Regular cardiac myocyte (primary cell): ENCODE data around the gene TMEM255A. TPM values are rescaled to one million over a fixed set of nuclear protein-coding genes. Genes with fewer than 3 reads are reported as not detected.

ENCODE experiments used
- total RNA-seq: library from RNA; depleted of rRNA; stranded (reverse); fragments of >200 nt; gene quantifications from 2 replicates; pipeline ENCODE4 v1.2.3, GENCODE V29; 2014

The TMEM255A gene
- total RNA-seq, result under 0.01 TPM in 1 of 2 replicates, not detected in the other

GRCh38 chrX:120310861-120311726 is at the start of gene TMEM255A:
Gene TMEM255A, minus strand, starts transcription at chrX:120311461. Its CDS starts 152 bp downstream, at chrX:120311309.

GRCh38 chrX:120250522-120251271 is 60.6 kb downstream of the TMEM255A start, which contains the start of gene ZBTB33:
Gene ZBTB33, plus strand, starts transcription at chrX:120250812. Its CDS starts 2,604 bp downstream, at chrX:120253416.

Other genes with a start within 250 kb of the TMEM255A start
- not detected in 2 replicates for gene RHOXF2B, start 233.8 kb downstream of the TMEM255A start, total RNA-seq
- gene RHOXF1, start 195.5 kb downstream of the TMEM255A start, total RNA-seq, result not detected in 2 replicates
- not detected in 2 replicates for gene RHOXF2, start 152.8 kb downstream of the TMEM255A start, total RNA-seq
- gene ZBTB33, start 60.6 kb downstream of the TMEM255A start, total RNA-seq, result 9.6 and 10.2 TPM in 2 replicates
- not detected in 2 replicates for gene ATP1B4, start 50.6 kb upstream of the TMEM255A start, total RNA-seq
- 114 and 224 TPM in 2 replicates for gene LAMP2, start 157.8 kb upstream of the TMEM255A start, total RNA-seq
- 55.5 and 70.5 TPM in 2 replicates for gene CUL4B, start 249.5 kb upstream of the TMEM255A start, total RNA-seq